ENCODE data around the gene ELAVL2.

ELAVL2 gene

GRCh38 chr9:23765561-23765960 lies 60.5 kb downstream of the ELAVL2 start:
- no peak for TF ChIP-seq CTCF (IDR thresholded peaks at IDR 0.05; ENCODE audit: borderline replicate concordance, control extremely low read depth, extremely low read depth, insufficient read depth, missing control alignments)
- no peak for DNase-seq (ENCODE audit: low spot score)
- in situ Hi-C loops (cut with MboI; ENCODE audit: low sequenced_read_pairs, unreplicated experiment) = no loop called here

- no peak for DNase-seq (ENCODE audit: low spot score)
- in situ Hi-C loops (cut with MboI; ENCODE audit: low sequenced_read_pairs, unreplicated experiment) = no loop called here
- TF ChIP-seq CTCF (IDR thresholded peaks at IDR 0.05; ENCODE audit: borderline replicate concordance, control extremely low read depth, extremely low read depth, insufficient read depth, missing control alignments) = no peak
Observed at GRCh38 chr9:23764219-23764618, 61.8 kb downstream of the ELAVL2 start.

- DNase-seq (ENCODE audit: low spot score) = no peak
- in situ Hi-C loops (cut with MboI; ENCODE audit: low sequenced_read_pairs, unreplicated experiment) = no loop called here
- no peak for TF ChIP-seq CTCF (IDR thresholded peaks at IDR 0.05; ENCODE audit: borderline replicate concordance, control extremely low read depth, extremely low read depth, insufficient read depth, missing control alignments)
Observed at GRCh38 chr9:23754551-23754950, 71.5 kb downstream of the ELAVL2 start.

- in situ Hi-C loops (cut with MboI; ENCODE audit: low sequenced_read_pairs, unreplicated experiment) = no loop called here
- TF ChIP-seq CTCF (IDR thresholded peaks at IDR 0.05; ENCODE audit: borderline replicate concordance, control extremely low read depth, extremely low read depth, insufficient read depth, missing control alignments) = no peak
- no peak for DNase-seq (ENCODE audit: low spot score)
Observed at GRCh38 chr9:23752859-23753258, 73.2 kb downstream of the ELAVL2 start.

- in situ Hi-C loops (cut with MboI; ENCODE audit: low sequenced_read_pairs, unreplicated experiment) = no loop called here
- no peak for DNase-seq (ENCODE audit: low spot score)
- TF ChIP-seq CTCF (IDR thresholded peaks at IDR 0.05; ENCODE audit: borderline replicate concordance, control extremely low read depth, extremely low read depth, insufficient read depth, missing control alignments) = no peak
Observed at GRCh38 chr9:23751633-23752032, 74.4 kb downstream of the ELAVL2 start.

- TF ChIP-seq CTCF (IDR thresholded peaks at IDR 0.05; ENCODE audit: borderline replicate concordance, control extremely low read depth, extremely low read depth, insufficient read depth, missing control alignments) = no peak
- in situ Hi-C loops (cut with MboI; ENCODE audit: low sequenced_read_pairs, unreplicated experiment) = no loop called here
- DNase-seq (ENCODE audit: low spot score) = no peak
Observed at GRCh38 chr9:23750808-23751207, 75.2 kb downstream of the ELAVL2 start.

All from GM13976 (cell line).